ENCODE measurements around the gene RPUSD4.

Gene RPUSD4

GRCh38 chr11:126224647-126225294 is 13.3 kb upstream of the RPUSD4 start:
- H3K4me3 ChIP-seq (ENCODE audit: low read length) = no peak overlapping the region
- TF ChIP-seq ZNF274 (IDR thresholded peaks at IDR 0.05; ENCODE audit: low read depth, low read length) = no peak

- TF ChIP-seq ZNF274 (IDR thresholded peaks at IDR 0.05; ENCODE audit: low read depth, low read length) = no peak
These were observed 8.1 kb upstream of the RPUSD4 start for GRCh38 chr11:126219547-126219946.

GRCh38 chr11:126217491-126217890 is 6.0 kb upstream of the RPUSD4 start:
- no peak for TF ChIP-seq ZNF274 (IDR thresholded peaks at IDR 0.05; ENCODE audit: low read depth, low read length)
- H3K4me3 ChIP-seq (ENCODE audit: low read length) = no peak overlapping the region

More at GRCh38 chr11:126219547-126219946, 8.1 kb upstream of the RPUSD4 start:
- H3K4me3 ChIP-seq (ENCODE audit: low read length) = no peak overlapping the region

GRCh38 chr11:126216526-126217305 is 5.3 kb upstream of the RPUSD4 start:
- TF ChIP-seq ZNF274 (IDR thresholded peaks at IDR 0.05; ENCODE audit: low read depth, low read length) = no peak
- no peak overlapping the region for H3K4me3 ChIP-seq (ENCODE audit: low read length)

- TF ChIP-seq ZNF274 (IDR thresholded peaks at IDR 0.05; ENCODE audit: low read depth, low read length) = no peak
- no peak overlapping the region for H3K4me3 ChIP-seq (ENCODE audit: low read length)
These were observed 3.4 kb upstream of the RPUSD4 start for GRCh38 chr11:126214841-126215240.

GRCh38 chr11:126214441-126214840 is 3.0 kb upstream of the RPUSD4 start:
- TF ChIP-seq ZNF274 (IDR thresholded peaks at IDR 0.05; ENCODE audit: low read depth, low read length) = no peak
- no peak overlapping the region for H3K4me3 ChIP-seq (ENCODE audit: low read length)

GRCh38 chr11:126212089-126212660 is 725 bp upstream of the RPUSD4 start:
- no peak for TF ChIP-seq ZNF274 (IDR thresholded peaks at IDR 0.05; ENCODE audit: low read depth, low read length)
- peak overlapping the region; percentile 91 for H3K4me3 ChIP-seq (ENCODE audit: low read length)

- no peak for TF ChIP-seq ZNF274 (IDR thresholded peaks at IDR 0.05; ENCODE audit: low read depth, low read length)
- peak overlapping the region; percentile 79 for H3K4me3 ChIP-seq (ENCODE audit: low read length)
These were observed 597 bp downstream of the RPUSD4 start for GRCh38 chr11:126210871-126211235.

GRCh38 chr11:126207896-126208295 is 3.6 kb downstream of the RPUSD4 start:
- no peak overlapping the region for H3K4me3 ChIP-seq (ENCODE audit: low read length)
- TF ChIP-seq ZNF274 (IDR thresholded peaks at IDR 0.05; ENCODE audit: low read depth, low read length) = no peak

- no peak overlapping the region for H3K4me3 ChIP-seq (ENCODE audit: low read length)
- no peak for TF ChIP-seq ZNF274 (IDR thresholded peaks at IDR 0.05; ENCODE audit: low read depth, low read length)
These were observed 6.1 kb downstream of the RPUSD4 start for GRCh38 chr11:126205359-126205758.

GRCh38 chr11:126202646-126203359 is 8.6 kb downstream of the RPUSD4 start:
- no peak for TF ChIP-seq ZNF274 (IDR thresholded peaks at IDR 0.05; ENCODE audit: low read depth, low read length)
- H3K4me3 ChIP-seq (ENCODE audit: low read length) = no peak overlapping the region

GRCh38 chr11:126198648-126199047 is 12.8 kb downstream of the RPUSD4 start:
- no peak overlapping the region for H3K4me3 ChIP-seq (ENCODE audit: low read length)
- no peak for TF ChIP-seq ZNF274 (IDR thresholded peaks at IDR 0.05; ENCODE audit: low read depth, low read length)

- no peak overlapping the region for H3K4me3 ChIP-seq (ENCODE audit: low read length)
- no peak for TF ChIP-seq ZNF274 (IDR thresholded peaks at IDR 0.05; ENCODE audit: low read depth, low read length)
These were observed 14.0 kb downstream of the RPUSD4 start for GRCh38 chr11:126197277-126197939.

GRCh38 chr11:126195119-126195518 is 16.3 kb downstream of the RPUSD4 start:
- no peak for TF ChIP-seq ZNF274 (IDR thresholded peaks at IDR 0.05; ENCODE audit: low read depth, low read length)
- no peak overlapping the region for H3K4me3 ChIP-seq (ENCODE audit: low read length)

All from GM08714 (cell line).